Lung (tissue), 12 donors: Measurements from ENCODE around the gene ODAD4. TPM values are rescaled to one million over a fixed set of nuclear protein-coding genes. Genes with fewer than 3 reads are reported as not detected.
A peak's percentile ranks its signal among the peaks of the same experiment; 100 is the strongest.

ENCODE experiments used
- ATAC-seq: fragments of 200-7000 bp; cut with Tn5 transposase; one replicate; pipeline ENCODE4 v1.9.1; 2020; ENCODE audit warnings: moderate number of reproducible peaks; ENCODE audit not compliant: insufficient read depth, low FRiP score
- DNase-seq, 3 donors: peaks; one replicate each; pipeline ENCODE4 v3.0.0-alpha.2; 2013 to 2017
- H3K27ac ChIP-seq, 2 donors: one replicate each; pipeline ENCODE4 v1.5.1; 2013; ENCODE audit warnings: mild to moderate bottlenecking in 2 of 2, moderate library complexity in 2 of 2, control low read depth in 1 of 2, inconsistent platforms in 1 of 2, low read depth in 1 of 2, low read length in 1 of 2
- H3K27me3 ChIP-seq, 3 donors: one replicate each; pipeline ENCODE4 v1.5.1; 2013; ENCODE audit warnings: low read length in 2 of 3; ENCODE audit not compliant: control insufficient read depth in 3 of 3, insufficient read depth in 3 of 3
- H3K36me3 ChIP-seq, 4 donors: one replicate each; pipeline ENCODE4 v1.5.1; 2013; ENCODE audit warnings: low read length in 4 of 4, mild to moderate bottlenecking in 1 of 4, moderate library complexity in 1 of 4; ENCODE audit not compliant: control insufficient read depth in 4 of 4, insufficient read depth in 4 of 4
- H3K4me1 ChIP-seq, 5 donors: one replicate each; pipeline ENCODE4 v1.5.1; 2013; ENCODE audit warnings: low read length in 5 of 5, mild to moderate bottlenecking in 2 of 5, moderate library complexity in 1 of 5; ENCODE audit not compliant: control insufficient read depth in 5 of 5, insufficient read depth in 5 of 5
- H3K4me3 ChIP-seq: one replicate; pipeline ENCODE4 v1.5.1; 2013; ENCODE audit warnings: mild to moderate bottlenecking, control low read depth, moderate library complexity
- H3K9ac ChIP-seq, 2 donors: one replicate each; pipeline ENCODE4 v1.5.1; 2013; ENCODE audit warnings: low read length in 2 of 2, control low read depth in 1 of 2; ENCODE audit not compliant: insufficient read depth in 1 of 2
- H3K9me3 ChIP-seq, 4 donors: one replicate each; pipeline ENCODE4 v1.5.1; 2013; ENCODE audit warnings: low read length in 3 of 4, mild to moderate bottlenecking in 1 of 4, moderate library complexity in 1 of 4; ENCODE audit not compliant: control insufficient read depth in 4 of 4, insufficient read depth in 3 of 4
- CTCF ChIP-seq: IDR thresholded peaks from 2 replicates; pipeline ENCODE4 v1.5.1; 2012; ENCODE audit warnings: mild to moderate bottlenecking; ENCODE audit errors: control extremely low read depth, extremely low read depth
- WGBS, 2 donors: extraction: QIAGEN DNeasy Blood & Tissue Kit; methylation state at CpG; one replicate each; pipeline ENCODE4 v1.1.7; 2013; 5-methylcytosine and 5-hydroxymethylcytosine counted together
- polyA plus RNA-seq, 2 donors: library from polyadenylated mRNA; stranded (reverse); fragments of 200-250 nt; gene quantifications; one replicate each; pipeline ENCODE4 v1.2.1, GENCODE V29; 2013
- total RNA-seq, 2 donors: library from RNA; depleted of rRNA in 1 of 2; stranded (reverse); fragments of >200 nt in 1 of 2; gene quantifications; one replicate each; pipeline ENCODE4 v1.2.1, GENCODE V29; 2014 to 2021
- donor health status: control.
- donor health status: control.
- donor health status: Bipolar disorder and iron deficiency.
- donor health status: healthy.
- donor health status: DM: yes; HTN: yes; CAD: no.

The ODAD4 gene
- total and polyA plus RNA-seq, 4 donors = 5.4 to 16.7 (median 9.2) TPM

GRCh38 chr17:41972571-41973407 lies 42.4 kb downstream of the ODAD4 start:
- peaks cover 26 to 60% (median 45%) of the 10 kb centered on the region in 4 donors for H3K36me3 ChIP-seq
- DNase-seq (peak in 1 of 3 donors; percentile 11), ATAC-seq (no peak)
- no peaks in the 10 kb centered on the region for H3K27me3 ChIP-seq
- TF ChIP-seq CTCF = no peak
- no peak overlapping the region for H3K4me3 ChIP-seq
- 63 to 76% methylated on average over 19 to 22 of the region's 22 CpGs for WGBS, 2 donors
- H3K27ac ChIP-seq = peak overlapping the region; percentile 0 to 22
- peaks cover 0 to 10% (median 7%) of the 10 kb centered on the region in 5 donors for H3K4me1 ChIP-seq
- no peak overlapping the region for H3K9ac ChIP-seq
- H3K9me3 ChIP-seq = no peaks in the 10 kb centered on the region

GRCh38 chr17:41973408-41973811 lies 43.0 kb downstream of the ODAD4 start:
- ATAC-seq (no peak), DNase-seq (no peak)
- Histone ChIP-seq H3K27ac (no peak overlapping the region), H3K4me1 (peaks cover 0 to 12% (median 3%) of the 10 kb centered on the region in 5 donors), H3K9me3 (no peaks in the 10 kb centered on the region), H3K4me3 (no peak overlapping the region), H3K27me3 (no peaks in the 10 kb centered on the region), H3K9ac (no peak overlapping the region), H3K36me3 (peaks cover 29 to 58% (median 43%) of the 10 kb centered on the region in 4 donors)
- WGBS, 2 donors = 71 to 84% methylated on average over 19 of the region's 19 CpGs
- no peak for TF ChIP-seq CTCF

GRCh38 chr17:41974031-41974430 lies 43.6 kb downstream of the ODAD4 start:
- ATAC-seq = no peak
- Histone ChIP-seq H3K9me3 (no peaks in the 10 kb centered on the region), H3K9ac (no peak overlapping the region), H3K4me3 (no peak overlapping the region), H3K27me3 (no peaks in the 10 kb centered on the region), H3K4me1 (peaks cover 0 to 12% (median 0%) of the 10 kb centered on the region in 5 donors), H3K36me3 (peaks cover 29 to 54% (median 39%) of the 10 kb centered on the region in 4 donors), H3K27ac (no peak overlapping the region)
- DNase-seq = no peak
- 84 to 89% methylated on average over 6 of the region's 6 CpGs for WGBS, 2 donors
- no peak for TF ChIP-seq CTCF
